Cerebellar cortex (tissue), 1 donor: Measurements from ENCODE around the gene CLEC16A.

Experiments
- DNase-seq: peaks from one replicate; pipeline ENCODE4 v3.0.0-alpha.2; 2015; ENCODE audit warnings: low spot score

The CLEC16A gene

DNA sequence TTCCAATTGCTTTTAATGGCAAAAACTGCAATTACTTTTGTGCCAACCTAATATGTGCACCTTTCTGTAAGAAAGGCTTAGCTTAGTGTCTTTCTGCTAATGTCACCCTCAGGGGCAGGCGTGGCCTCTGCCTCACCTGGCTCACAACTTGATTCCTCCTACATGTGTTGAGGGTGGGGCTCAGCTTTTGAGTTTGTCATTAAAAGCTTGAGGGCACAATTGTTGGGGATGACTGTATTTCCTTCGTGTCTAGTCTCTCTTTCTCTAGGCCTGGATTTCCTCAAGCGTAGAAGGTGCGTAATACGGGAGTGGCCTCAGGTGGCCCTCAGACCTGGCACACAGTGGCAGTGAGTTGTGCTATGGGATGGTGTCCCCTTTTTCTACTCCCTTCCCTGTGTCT, 94.4 kb downstream of the CLEC16A start:
- DNase-seq: no peak

GRCh38 chr16:11039726-11040125, 95.4 kb downstream of the CLEC16A start:
- no peak for DNase-seq

DNA sequence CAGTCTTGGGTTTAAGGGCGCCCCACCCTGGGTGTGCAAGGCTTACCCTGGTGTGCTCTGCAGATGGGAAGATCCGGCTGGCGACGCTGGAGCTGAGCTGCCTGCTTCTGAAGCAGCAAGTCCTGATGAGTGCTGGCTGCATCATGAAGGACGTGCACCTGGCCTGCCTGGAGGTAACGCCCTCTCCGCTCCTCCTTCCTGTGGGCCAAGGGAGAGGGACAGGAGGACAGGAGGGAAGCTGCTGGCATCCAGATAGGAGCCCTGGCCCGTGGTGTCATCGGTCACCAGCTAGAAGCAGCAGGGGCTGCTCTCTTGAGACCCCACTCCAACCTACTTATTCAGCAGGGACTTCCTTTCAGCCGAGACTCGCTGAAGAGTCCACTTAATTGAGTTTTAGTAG, 97.8 kb downstream of the CLEC16A start:
- DNase-seq: no peak

GRCh38 chr16:11045441-11045840, 101.1 kb downstream of the CLEC16A start:
- no peak for DNase-seq

DNA sequence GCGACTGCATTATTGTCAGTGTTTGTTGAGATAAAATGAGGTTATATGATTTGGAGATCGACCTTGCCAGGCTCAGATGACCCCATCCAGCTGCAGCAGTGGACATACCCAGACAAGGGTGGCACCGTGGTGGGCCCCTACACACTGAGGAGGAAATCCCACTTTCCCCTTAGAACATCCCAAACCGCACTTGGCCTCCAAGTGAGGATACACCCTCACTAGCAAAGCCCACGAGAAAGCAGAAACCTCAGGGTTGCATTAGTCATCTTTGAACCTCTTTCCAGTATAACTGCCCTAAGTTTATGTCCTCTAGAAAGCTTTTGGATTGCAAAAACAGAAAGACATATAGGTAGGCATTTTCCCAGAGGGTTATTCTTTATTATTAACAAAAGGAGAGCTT, 101.5 kb downstream of the CLEC16A start:
- no peak for DNase-seq

DNA sequence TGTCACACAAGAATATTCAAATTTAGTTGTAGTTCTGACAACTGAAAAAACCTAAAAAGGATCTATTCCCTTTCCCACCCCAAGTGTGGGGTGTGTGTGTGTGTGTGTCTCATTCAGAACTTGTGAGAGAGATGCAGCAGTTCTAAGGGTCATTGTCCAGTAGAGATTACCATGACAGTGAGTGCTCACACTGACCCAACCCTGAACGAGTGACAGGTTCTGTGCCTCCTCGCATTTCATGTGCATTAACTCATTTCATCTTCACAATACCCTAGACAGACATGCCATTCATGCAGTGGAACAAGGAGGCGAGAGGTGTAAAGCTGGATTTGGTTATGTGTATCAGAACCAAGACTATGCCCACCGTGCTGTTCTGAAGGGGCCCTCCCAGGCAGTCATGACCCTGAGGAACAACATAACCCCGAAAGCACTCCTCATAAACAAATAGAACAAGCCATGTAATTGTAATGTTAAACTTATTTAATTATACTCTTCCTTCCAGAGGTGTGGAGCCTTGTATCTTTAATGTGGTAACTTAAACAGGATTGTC, 102.1 kb downstream of the CLEC16A start:
- no peak for DNase-seq

DNA sequence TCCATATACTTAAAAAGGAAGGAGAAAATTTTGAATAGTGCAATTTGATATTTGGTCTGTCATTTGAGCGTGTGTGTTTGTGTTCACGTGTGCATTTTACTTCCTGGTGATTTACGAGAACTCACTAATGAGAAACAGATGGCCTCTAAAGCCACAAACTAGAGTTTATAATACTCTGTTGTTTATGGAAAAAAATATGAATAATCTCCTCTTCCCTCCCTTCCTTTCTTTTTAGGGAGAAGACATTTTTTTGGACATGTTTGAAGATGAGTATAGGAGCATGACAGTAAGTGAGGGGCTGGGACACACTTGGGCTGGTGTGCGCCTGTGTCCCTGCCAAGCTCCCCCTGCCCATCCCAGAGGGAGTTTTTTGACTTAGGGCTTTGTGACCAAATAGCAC, 102.7 kb downstream of the CLEC16A start:
- DNase-seq: no peak

GRCh38 chr16:11047939-11048800, 103.8 kb downstream of the CLEC16A start:
- DNase-seq: peak; percentile 60

- no peak for DNase-seq
Measured at GRCh38 chr16:11049396-11050059, 105.2 kb downstream of the CLEC16A start.

DNA sequence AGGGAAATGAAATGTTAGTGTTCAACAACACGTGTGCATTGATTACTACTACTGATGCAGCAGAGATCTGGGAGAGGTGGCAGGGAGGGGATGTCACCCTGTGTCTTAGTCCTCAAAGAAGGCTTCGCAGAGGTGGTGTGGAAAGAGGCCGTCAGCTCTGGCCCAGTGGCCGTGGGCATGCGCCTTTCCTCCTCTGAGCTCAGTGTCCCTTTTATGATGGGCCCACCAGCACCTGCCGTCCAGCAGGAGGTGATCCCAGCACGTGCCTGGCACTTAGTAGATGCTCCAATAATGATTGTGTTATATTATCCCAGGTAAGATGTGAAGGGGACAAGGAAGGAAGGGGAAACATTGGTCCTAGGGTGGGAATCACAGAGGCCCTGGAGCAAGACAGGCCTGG, 106.2 kb downstream of the CLEC16A start:
- DNase-seq: no peak

DNA sequence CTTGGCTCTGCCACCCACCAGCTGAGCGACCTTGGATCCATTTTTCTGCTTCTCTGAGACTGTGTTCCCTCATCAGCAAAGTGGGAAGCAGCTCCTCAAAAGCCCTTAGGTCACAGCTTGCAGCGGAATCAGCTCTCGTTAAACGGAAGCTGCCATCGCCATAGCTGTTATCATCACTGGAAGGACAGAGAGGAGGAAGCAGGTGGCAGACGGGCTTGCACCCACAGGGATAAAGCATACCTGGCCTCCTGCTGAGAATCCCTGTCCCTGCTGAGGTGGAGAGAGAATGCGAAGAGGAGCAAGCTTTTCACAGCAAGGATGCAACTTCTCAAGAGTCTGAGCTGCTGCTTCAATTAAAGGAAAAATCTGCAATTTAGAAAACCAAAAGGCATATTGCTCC, 106.6 kb downstream of the CLEC16A start:
- no peak for DNase-seq

DNA sequence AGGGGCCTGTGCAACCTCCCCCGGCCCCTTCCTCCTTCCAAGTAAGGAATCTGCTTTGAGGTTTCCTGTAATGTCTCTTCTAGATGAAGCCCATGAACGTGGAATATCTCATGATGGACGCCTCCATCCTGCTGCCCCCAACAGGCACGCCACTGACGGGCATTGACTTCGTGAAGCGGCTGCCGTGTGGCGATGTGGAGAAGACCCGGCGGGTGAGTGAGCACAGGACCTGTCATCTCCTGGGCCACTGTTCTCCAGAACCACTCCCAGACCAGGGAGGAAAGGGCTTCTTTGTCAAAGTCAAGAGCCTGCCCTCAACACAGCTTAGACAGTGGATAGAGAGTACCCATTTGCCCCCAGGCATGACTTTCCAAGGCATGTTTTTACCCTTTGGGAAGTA, 107.1 kb downstream of the CLEC16A start:
- no peak for DNase-seq

GRCh38 chr16:11051879-11052808, 107.8 kb downstream of the CLEC16A start:
- no peak for DNase-seq

DNA sequence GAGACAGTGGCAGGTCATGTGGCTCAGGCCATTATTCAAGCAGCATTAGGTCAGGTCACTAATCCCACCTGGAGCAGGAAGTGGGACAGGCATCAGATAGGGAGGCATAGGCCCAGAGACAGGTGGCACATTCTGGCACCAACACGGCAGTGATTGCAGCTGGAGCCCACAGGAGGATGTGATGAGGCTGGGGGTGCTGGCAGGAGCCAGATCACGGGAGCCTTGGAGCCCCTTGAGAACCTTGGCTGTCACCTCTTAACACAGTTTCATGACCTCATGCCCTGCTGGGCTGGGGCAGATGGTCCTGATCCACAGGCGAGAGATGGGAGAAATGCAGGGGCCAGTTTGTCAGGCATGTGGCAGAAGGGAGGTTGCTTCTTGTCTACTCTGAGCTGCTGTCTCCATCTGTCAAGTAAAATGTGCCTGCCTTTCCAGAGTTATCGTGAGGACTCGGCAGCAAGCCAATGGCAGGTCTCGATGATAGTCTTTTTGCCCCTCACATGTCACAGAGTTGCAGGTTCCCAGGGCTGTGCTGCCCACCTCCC, 109.6 kb downstream of the CLEC16A start:
- DNase-seq: peak; percentile 81

- DNase-seq: peak; percentile 12
Measured at GRCh38 chr16:11056090-11056992, 112.0 kb downstream of the CLEC16A start.

- DNase-seq: peak; percentile 93
Measured at GRCh38 chr16:11056993-11057649, 112.8 kb downstream of the CLEC16A start.

- no peak for DNase-seq
Measured at GRCh38 chr16:11057711-11058345, 113.5 kb downstream of the CLEC16A start.

DNA sequence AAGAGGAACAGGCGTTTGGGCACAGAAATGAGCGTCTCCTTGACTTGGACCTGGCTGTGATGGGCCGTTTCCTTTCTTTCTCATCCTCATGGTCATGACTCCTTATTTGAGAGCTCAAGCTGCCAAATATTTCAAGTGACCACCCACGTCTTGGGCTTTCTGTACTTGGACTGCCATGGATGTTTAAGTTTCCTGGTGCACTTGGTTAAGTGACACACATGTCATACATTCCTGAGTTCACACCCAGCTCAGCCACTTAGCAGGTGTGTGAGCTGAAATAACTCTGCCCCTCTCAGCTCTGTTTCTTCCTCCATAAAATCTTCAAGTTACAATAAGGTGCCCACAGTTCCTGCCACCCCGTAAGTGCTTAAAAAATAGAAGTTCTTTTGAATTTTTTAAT, 114.5 kb downstream of the CLEC16A start:
- no peak for DNase-seq

DNA sequence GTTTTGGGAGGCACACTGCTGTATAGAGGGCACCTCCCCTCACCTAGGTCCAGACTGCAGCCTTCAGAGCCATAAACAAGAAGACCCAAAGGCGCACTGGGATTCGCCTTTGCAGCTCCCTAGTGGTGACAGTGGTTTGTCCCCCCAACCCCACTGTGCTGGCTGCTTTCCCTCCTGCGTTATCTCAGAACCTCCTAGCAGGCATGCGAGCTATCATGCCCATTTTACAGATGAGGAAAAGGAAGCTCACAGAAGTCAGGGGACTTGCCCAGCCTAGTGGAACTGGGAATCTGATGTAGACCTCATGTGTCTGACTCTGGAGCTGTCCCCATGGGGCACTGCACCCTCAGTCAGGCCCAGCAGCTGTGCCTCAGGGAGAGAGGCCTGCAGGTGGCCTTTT, 115.2 kb downstream of the CLEC16A start:
- DNase-seq: no peak

GRCh38 chr16:11060364-11060763, 116.0 kb downstream of the CLEC16A start:
- DNase-seq: no peak
